HL-60/S4 treated with retinoic acid at 250 ng/mL for 4 days and 3 days (cell line): Measurements from ENCODE around the gene PRMT5.
"Not testable (repeated sequence)": the region's sequence is repeated elsewhere in the genome, so short reads cannot be mapped to it uniquely, and the experiment has no call there.

Experiments
- in situ Hi-C: fragments of 300-500 bp; cut with MboI; formaldehyde crosslinking; loops from 2 replicates; pipeline ENCODE4 v1.7.0; 2022; ENCODE audit warnings: low sequenced_read_pairs

The PRMT5 gene

GRCh38 chr14:22935156-22935555 lies 6.0 kb upstream of the PRMT5 start:
- in situ Hi-C loops: no loop called here

GRCh38 chr14:22932146-22932545 lies 3.0 kb upstream of the PRMT5 start:
- in situ Hi-C loops: no loop called here

DNA sequence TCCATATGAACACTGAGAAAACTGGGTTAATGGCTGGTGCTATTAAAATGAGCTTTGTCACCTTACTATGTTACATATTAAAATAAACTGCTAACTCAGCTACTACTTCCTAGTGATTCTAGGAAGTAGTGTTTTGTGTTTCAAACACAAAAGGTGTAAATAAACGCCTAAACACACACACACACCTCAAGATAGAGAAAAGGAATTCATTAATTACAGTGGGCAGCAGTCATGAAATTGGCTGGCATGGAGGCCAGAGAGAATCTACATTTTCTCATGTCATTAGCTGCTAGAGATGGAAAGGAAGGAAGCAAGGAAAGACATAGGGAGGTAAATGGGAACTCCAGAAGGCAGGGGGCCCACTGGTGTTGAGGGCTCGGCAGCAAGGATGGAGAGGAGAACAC lies 787 bp upstream of the PRMT5 start:
- in situ Hi-C loops: no loop called here

DNA sequence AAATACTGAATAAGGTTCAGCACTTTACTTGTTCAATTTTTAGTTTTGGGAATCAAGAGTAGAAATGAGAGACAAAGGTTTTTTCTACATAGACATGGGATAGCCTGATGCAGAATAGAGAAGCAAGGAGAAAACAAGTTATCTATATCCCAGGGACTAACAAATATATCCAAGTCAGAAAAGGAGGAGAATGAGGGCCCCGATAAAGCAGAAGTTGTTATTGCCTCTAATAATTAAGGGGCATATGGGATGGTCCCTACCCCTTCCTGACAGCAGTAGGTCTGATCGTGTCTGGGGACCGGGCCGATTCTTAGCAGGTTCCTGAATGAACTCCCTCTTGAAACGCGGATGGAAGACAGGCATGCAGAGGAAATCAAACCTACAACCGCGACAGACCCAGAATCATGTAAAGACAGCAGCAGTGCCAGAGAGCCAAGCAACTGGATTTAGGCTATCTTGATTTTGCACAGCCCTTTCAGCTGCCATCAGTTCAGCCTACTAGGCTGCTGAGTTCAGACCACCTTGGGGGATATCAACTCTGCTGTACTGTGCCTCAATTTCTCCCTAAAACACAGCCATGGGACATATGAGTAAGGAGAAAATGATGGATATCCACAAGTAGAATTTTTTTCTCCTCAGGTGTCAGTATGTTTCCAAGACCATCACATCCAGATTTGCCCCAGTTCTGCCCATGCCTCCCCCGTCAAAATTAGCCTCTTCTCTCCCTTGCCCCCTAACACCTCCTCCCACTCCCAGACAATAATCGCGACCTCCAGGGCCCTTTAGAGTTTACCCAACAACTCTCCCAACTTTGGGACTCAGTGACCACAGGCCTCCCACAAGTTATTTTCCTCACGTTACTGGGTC lies 706 bp downstream of the PRMT5 start:
- in situ Hi-C loops: no loop called here

GRCh38 chr14:22926316-22926715 lies 2.9 kb downstream of the PRMT5 start:
- in situ Hi-C loops: no loop called here

- in situ Hi-C loops: no loop called here
These were observed 3.7 kb downstream of the PRMT5 start for GRCh38 chr14:22925513-22925912.

- in situ Hi-C loops: no loop called here
These were observed 5.4 kb downstream of the PRMT5 start for GRCh38 chr14:22923746-22924145.

GRCh38 chr14:22922294-22922693 lies 6.9 kb downstream of the PRMT5 start:
- in situ Hi-C loops: no loop called here

- in situ Hi-C loops: no loop called here
These were observed 8.5 kb downstream of the PRMT5 start for GRCh38 chr14:22920697-22921096.

DNA sequence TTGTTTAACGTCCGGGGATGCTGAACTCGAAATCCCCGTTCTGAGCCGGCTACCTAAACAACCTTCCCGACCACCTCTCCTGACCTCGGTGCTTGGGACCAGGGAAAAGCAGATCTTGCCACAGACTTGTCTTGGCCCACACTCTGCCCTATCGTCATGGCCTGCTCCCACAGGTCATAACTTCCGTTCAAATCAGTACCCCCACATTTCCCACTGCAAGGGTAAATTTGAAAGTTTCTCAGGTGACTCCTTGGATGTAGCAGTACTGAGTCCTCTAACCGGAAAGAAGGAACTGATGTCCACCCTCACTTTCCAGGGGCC lies 9.6 kb downstream of the PRMT5 start:
- in situ Hi-C loops: no loop called here

DNA sequence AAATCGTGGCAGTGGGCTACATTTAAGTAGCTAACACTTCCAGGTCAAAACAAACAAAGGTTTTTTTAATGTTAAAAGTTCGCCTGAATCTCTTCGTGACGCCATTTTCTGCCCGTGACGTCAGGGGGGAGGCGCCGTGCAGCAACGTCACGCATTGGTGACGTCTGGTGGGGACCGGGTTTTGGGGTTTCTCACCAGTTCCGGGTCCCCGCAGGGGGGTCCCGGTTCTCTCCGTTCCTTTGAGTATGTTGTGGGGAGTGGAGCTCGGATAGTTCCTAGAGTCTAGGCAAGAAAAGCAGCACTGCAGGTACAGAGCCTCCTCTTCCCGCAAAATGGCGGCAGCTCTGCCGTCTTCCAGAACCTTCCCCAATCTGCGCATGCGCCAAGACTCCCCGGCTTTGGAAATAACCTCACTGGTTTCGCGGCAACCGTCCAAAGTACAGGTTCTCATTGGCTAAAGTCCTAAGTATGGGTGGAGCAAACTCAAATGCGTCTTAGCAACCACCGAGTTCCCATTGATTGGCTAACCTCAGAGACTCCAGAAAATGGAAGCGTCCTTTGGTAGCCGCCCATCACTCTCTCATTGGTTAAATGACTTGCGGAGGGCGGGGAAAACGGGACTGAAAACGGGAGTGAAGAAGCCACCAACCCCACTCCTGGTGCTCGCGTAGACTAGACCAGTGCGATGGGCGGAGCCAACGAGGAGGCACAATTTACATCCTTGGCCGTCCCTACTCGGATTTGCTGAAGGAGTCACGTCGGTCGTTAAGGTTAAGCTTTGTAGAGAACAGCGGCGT lies 10.2 kb downstream of the PRMT5 start, which contains the start of gene RBM23:
Gene RBM23 (minus strand): TSS at position 346 of the 797 bp plus-strand sequence.
- in situ Hi-C loops: no loop called here

- in situ Hi-C loops: no loop called here
These were observed 13.2 kb downstream of the PRMT5 start for GRCh38 chr14:22915886-22916521.

DNA sequence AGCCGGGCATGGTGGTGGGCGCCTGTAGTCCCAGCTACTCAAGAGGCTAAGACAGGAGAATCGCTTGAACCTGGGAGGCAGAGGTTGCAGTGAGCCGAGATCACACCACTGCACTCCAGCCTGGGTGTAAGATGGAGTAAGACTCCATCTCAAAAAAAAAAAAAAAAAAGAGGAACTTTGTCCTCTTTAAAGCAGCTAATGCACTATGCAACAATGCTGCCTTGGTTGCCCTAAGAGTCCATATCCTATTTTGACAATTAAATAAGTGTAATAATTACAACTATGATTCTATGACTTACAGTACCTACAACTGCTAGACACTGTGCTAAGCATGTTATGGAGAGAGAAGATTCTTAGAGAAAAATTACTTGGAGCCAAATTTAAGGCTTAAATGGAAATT lies 14.3 kb downstream of the PRMT5 start:
- in situ Hi-C loops: not testable (repeated sequence)

- in situ Hi-C loops: no loop called here
These were observed 18.3 kb downstream of the PRMT5 start for GRCh38 chr14:22910916-22911315.

- in situ Hi-C loops: no loop called here
These were observed 20.6 kb downstream of the PRMT5 start for GRCh38 chr14:22908601-22909000.

DNA sequence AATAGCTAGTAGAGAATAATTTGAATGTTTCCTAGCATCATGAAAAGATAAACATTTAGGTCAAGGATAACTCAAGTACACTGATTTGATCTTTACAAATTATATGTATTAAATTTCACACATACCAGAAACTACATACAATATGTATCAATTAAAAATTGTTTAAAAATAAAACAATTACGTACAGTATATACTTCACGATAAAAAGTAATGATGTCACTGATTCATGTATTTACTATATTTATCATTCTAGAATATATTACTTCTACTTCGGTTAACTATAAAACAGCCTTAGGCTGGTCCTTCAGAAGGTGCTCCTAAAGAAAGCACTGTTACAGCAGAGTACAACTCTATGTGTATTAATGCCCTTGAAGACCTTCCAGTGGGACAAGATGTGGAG lies 21.7 kb downstream of the PRMT5 start:
- in situ Hi-C loops: no loop called here

DNA sequence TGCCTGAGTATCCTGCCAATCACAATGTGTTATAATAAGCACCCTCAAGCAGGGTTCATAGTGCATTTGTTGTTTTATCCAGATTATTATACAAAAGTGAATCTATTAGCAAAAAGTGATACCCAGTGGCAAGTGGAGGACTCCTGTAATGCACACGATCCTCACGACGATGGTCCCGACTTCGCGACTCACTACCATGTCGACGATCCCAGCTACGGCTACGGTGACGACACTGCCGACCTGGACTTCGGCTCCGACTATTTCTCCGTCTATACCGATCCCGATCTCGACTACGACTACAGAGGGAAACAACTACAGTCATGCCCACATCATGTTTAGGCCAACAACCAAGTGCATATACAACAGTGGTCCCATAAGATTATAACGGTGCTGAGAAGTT lies 23.1 kb downstream of the PRMT5 start:
- in situ Hi-C loops: no loop called here

DNA sequence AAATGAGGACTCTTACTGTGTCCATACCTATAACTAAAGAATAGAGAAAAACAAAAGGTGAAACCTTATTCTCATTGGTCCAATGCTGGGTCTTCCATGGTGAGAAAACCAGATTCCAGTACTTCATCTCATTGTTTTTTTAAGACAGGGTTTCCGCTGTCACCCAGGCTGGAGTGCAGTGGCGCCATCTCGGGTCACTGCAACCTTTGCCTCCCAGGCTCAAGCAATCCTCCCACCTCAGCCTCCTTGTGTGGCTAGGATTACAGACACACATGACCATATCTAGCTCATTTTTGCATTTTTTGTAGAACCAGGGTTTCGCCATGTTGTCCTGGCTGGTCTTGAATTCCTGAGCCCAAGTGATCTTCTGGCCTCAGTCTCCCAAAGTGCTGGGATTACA lies 23.5 kb downstream of the PRMT5 start:
- in situ Hi-C loops: no loop called here

- in situ Hi-C loops: no loop called here
These were observed 25.5 kb downstream of the PRMT5 start for GRCh38 chr14:22903742-22904087.

GRCh38 chr14:22901799-22902198 lies 27.4 kb downstream of the PRMT5 start:
- in situ Hi-C loops: no loop called here

- in situ Hi-C loops: no loop called here
These were observed 28.9 kb downstream of the PRMT5 start for GRCh38 chr14:22900081-22900799.
